NCI-H1092 (cell line): Measurements from ENCODE around the gene ADAMTSL5.
"Not testable (repeated sequence)": the region's sequence is repeated elsewhere in the genome, so short reads cannot be mapped to it uniquely, and the experiment has no call there.

Experiments used
- DNase-seq: peaks from one replicate; lab custom pipeline; 2025; lab: John Stamatoyannopoulos, UW

ADAMTSL5 gene

DNA sequence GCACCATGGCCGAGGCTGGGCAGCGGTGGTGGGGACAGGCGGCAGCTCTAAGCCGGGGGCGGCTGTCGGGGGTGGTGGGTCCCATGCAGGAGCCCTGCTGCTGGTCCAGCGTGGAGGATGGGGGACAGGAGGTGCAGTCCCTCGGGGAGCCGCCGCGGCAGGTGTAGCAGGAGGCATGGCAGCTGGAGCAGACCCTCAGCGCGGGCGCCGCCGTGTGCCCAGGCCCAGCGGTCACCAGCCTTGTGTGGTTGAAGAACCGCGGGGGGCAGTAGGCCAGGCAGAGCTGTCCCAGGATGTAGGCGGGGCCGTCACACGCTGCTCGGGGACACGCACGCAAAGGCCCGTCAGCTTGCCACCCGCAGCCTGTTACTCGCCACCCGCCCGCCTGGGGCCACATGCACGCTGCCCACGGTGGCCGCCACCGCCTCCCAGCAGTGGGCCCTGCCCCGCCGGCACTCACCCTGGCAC lies 30.9 kb downstream of the ADAMTSL5 start:
- no peak for DNase-seq

DNA sequence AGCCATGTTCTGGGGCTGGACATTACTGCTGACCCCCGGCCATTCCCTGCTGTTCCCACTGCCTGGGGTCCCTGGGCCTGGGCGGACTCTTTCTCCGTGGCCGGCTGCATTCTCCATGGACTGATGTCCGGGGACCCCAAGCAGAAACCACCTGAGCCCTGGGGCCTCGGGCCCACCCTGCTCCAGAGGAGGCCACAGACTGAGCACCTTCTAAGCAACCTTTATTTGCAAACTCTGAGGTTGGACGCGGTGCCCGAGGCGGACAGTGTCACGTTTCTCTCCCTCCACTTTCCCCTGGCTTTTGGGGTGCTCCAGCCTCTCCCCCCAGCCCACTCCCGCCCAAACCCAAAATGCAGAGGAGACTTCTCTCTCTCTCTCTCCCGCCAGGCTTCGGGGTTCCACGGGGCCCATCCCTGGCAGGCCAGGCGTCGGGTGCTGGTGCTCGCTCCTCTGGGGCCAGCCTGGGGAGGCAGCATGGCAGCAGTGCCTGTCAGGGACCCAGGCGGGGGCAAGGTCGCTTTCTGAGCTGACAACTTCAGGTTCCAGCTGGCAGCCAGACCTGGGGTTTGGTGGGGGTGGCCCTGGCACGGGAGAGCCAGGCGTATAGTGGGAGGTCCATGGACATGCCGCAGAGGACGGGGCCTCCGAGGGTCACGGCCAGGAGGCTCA lies 31.5 kb downstream of the ADAMTSL5 start:
- DNase-seq, result no peak

DNA sequence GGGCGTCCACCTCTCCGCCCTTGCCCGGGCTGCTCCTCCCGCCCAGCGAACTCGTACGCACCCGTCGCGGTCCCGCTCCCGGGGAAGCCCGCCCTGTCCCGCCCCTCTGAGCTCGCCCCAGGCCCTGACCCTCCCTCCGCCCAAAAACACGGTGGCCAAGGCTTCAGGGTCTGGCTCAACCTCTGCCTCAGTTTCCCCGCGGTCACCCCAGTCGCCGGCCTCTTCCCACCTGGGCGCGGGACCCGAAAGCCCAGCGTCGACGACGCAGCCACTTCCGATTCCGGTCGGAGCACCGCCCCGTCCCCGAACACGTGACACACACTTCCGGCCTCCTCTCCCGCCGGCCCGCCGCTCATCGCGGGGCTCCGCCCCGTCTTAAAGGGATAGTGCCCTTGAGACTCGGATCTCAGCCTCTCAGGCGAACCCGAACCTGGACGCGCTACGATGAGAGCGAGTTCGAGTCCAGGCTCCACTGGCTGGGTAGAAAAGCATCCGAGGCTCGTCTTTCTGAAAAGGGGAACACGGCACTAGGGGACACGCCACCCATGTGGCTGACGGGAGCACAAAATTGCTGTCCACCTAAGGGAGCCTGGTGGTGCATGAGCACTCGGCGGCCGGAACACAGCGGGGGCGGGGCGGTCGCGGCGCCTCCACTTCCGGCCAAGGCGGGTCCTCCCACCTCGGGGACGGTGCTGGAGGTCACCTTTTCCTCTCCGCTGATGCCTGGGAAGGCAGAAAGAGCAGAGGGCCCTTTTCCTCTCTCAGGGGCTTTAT lies 33.7 kb downstream of the ADAMTSL5 start, which contains the start of gene C19orf25:
C19orf25 (minus strand) TSS at position 282 of the 774 bp plus-strand sequence. CDS start 312 bp downstream, outside the sequence.
- DNase-seq, result peak; percentile 88

DNA sequence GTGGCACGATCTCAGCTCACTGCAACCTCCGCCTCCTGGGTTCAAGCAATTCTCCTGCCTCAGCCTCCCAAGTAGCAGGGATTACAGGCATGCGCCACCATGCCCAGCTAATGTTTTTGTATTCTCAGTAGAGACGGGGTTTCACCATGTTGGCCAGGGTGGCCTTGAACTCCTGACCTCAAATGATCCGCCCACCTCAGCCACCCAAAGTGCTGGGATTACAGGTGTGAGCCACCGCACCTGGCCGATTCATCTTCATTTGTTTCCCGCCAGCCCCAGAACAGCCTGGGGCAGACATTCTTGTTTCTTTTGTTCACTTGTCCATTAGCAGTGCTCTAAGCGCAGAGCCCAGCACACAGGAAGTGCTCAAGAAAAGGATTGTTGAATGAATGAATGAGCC lies 35.8 kb downstream of the ADAMTSL5 start:
- not testable (repeated sequence) for DNase-seq

DNA sequence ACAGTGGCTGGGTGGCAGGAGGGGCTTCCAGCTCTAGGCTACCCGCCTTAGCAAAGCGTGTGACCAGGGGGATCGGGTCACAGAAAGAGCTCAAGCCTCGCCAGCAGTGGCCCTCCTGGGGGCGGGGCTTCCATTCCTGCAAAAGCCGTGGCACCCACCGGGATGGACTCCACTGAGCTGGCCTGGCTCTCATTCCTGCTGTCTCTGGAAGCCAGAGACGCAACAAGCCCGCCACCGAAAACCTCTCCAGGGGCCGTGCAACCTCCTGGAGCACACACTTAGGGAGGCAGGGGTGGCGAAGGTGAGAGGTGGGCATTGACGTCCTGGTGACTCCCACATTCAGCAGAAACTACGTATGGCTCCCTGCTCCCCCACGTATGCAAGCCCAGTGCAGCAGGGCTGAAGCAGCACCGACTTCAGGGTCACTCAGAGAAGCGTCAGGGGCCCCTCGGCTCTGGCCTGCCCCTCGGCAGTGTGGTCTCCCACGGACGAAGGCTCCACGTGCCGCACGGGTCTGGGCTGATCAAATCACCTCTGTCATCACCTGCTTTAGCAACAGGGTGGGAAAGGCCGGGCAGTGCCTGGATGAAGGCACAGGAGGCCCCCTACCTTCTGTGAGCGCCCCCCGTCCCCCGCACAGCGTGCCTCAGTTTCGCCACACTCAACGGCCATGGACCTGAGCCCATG lies 36.9 kb downstream of the ADAMTSL5 start:
- DNase-seq, result no peak

DNA sequence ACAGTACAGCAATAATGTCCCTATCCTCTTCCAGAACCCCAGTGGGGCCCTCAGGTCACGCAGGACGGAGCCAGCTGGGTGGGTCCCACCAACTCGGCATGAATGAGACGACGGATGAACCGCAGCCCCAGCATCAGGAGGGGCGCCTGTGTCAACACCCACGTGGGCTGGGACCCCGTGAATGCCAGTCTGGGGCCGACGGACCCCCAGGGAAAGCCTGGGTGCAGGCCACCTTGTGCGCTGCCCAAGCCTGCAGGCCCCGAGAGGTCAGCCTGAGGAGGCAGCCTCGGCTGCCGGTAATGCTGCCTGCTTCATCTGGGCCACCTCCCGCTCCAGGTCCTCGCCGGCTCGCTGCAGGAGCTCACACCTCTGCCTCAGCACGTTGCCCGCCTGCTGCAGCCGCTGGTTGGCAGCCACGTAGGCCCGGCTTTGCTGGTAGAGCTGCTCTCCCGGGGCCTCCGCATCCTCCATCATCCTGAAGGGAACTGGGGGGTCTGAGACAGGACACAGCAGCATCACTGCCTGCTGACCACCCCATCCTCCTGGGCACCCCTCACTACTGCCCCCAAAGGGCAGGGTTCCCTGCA lies 38.0 kb downstream of the ADAMTSL5 start:
- no peak for DNase-seq

DNA sequence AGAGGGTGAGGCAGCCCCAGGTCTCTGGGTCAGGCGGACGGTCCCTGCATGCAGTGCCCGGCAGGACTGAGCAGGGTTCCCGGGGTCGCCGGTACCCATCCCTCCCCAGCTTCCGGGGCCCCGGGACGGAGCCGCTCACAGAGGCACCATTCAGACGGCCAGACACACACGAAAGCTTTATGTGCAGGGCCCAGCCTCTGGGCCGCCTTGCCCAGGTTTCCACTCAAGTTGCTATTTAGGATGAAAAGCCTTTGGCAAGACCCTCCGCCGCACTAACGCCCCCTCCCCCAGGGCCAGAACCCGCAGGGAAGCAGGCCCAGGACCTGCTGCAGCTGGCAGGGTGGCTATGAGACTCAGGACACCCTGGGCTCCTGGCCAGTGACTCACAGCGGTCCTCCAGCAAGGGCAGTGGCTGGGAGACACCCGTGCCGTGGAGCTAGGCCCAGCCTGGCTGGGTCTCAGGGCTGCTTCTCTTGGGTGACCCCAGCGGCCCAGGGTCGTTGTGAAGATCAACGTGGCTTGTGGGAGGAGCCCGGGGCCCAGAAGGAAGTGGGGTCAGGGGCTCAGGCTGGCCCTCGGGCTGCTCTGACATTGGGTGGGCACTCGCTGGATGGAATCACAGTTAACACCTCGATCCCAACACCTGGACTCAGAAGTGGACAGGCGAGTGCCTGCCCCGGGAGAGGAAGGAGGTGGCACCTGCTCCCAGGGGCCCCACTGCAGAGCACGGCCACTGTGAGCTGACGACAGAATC lies 38.6 kb downstream of the ADAMTSL5 start:
- no peak for DNase-seq

DNA sequence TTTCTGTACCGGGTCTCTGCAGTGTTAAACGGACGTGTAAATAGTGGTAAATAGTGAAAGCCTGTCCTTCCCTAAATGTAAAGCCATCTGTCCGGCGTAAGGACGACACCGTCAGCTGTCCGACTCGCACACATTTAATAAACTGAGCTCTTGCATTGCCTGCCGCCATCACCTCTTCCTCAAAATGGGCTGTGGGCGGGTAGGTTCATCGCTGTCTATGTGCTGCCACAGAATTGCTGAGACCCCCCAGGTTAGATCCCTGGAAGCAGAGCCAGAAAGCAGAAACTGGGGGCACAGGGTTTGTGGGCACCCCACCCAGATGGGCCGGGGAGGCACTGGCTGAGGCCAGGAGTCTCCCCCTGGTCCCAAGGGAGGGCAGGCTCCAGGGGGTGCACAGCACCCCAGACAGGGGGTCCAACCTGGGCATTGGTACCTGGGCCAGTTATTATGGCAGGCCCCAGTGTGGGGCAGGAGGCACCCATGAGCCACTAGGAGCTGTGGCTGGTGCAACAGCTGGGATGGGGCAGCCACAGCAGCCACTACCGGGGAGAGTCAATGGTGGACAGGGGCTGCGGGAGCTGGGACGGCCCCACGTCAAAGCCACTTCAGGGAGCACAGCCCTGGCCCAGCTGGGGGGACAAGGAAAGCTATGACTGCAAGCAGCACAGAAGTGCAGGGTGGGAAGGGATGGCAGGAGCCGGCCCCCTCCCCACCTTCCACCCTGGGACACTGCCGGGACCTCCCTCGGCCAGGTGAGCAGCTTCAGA lies 39.6 kb downstream of the ADAMTSL5 start:
- DNase-seq, result no peak

DNA sequence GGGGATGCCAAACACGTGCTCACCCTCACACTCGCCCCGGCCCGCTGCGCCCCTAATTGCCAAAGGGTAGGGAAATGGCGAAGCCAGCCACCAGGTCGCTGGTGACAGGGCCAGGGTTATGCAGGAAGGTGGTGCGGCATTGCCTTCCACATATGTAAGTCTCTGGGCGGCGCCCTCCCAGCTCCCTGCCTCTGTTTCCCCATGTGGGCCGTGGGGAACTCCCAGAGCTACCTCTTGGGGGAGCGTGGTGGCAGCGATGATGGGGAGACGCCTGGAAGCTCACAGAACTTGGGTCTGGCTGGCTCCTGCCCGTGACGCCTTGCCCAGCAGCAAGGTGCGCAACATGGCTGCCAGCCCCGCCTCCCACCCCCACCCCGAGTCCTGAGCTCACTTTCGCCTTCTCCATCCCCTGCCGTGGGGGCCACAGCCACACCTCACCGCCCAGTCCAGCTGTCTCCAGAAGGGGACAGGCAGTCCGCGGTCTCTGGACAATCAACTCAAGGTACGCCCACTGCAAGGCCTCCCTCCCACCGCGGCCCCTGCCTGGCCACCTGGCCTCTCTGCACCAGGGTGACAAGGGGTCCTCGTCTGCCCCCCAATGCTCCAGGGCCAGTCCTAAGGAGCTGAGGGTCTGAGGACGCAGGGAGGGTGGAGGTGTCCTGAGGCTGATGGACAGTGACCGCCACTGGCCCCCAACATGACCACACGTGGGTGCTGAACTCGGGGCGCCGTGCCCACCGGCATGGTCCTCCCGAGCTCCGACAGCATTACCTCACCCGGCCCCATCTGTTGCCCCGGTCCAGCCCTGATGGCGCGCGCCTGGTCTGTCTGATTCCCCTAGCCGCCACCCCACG lies 40.4 kb downstream of the ADAMTSL5 start:
- no peak for DNase-seq

DNA sequence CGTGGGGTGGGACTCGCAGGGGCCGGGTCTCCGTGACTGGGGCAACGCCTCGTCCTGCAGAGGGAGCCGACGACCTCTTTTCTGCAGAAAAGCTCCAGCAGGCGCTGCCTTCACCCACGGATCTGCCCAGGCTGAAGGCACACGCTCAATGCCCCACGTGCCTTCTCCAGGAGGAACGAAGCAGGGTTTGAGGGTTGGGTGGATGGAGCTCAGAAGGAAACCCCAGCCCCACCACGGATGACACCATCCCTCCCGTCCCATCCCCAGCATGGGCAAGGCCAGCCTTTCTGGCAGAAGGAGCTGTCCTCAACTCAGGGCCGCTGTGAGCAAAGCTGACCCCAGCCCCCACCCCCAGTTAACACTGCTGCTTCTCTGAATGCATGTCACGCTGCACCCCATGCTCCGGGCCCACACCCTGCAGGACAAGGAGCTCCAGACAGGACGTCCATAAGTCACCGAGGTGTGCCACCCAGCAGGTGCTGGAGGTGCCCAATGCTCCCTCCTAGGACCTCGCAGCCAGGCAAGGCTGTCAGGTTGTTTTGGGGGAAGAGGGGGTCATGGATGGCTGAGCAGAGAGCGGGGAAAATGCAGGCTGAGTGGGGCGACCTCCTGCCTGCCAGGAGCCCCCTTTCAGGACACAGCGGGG lies 41.2 kb downstream of the ADAMTSL5 start:
- DNase-seq, result no peak

DNA sequence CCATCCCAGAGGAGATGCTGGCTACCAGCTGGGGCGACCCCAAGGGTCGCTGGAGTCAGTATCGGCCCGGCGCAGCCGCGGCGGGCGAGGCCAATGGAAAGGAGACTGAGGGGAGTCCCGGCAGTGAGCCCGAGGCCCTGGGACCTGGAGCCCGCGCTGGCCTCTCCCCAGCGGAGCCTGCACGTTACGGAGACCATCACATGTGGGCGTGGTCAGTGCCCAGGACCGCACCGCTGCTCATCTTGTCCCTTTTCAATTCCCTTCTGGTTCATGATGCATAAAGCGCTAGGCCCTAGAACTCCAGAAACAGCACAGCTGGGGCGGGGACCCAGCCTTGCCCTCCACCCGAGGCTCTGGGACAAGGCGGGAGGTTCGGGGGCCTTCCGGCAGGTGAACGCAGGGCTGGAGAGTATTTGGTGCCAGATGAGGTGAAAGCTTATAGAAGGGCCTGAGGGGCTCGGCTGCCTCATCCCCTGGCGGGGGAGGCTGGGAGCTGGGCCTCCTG lies 41.8 kb downstream of the ADAMTSL5 start:
- no peak for DNase-seq

DNA sequence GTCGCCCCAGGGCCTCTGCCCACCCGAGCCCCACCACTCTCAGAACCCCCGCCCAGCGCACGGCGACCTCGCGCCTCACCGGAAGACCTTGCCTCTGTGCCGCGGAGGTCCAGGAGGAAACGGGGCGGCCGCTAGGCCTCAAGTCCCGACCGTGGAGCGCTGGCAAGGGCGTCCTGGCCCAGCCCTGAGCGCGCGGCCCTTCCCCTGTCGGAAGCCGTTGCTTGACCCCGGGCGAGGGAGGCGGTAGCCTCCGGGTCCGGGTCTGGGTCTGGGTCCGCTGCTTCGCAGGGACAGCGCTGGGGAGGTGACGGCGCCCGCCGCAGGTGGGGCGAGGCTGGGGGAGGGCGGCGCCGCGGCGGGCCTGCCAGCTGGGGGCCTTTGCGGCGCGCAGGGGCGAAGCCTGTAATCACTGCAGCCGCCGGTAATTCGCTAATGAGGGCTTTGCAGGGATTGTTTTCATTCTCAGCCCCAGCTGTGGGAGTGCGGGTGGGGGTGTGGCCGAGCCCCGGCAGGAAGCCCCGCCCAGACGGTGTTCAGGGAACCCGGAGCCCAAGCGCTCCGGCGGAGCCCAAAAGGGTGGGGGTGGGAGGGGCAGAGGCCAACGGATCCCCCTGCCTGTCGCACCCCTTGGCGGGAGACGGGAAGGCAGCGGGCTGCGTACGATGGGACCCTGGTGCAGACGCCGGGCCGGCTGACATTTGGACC lies 42.4 kb downstream of the ADAMTSL5 start:
- no peak for DNase-seq

DNA sequence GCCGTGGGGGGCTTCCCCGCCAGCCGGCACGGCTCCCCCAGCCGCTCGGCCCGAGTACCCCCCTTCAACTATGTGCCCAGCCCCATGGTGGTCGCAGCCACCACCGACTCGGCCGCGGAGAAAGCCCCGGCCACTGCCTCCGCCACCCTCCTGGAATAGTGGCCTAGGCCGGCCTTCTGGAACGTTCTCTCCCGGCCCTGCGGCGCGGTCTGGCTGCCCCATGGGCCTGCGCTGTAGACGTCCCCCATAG lies 42.8 kb downstream of the ADAMTSL5 start:
- no peak for DNase-seq

DNA sequence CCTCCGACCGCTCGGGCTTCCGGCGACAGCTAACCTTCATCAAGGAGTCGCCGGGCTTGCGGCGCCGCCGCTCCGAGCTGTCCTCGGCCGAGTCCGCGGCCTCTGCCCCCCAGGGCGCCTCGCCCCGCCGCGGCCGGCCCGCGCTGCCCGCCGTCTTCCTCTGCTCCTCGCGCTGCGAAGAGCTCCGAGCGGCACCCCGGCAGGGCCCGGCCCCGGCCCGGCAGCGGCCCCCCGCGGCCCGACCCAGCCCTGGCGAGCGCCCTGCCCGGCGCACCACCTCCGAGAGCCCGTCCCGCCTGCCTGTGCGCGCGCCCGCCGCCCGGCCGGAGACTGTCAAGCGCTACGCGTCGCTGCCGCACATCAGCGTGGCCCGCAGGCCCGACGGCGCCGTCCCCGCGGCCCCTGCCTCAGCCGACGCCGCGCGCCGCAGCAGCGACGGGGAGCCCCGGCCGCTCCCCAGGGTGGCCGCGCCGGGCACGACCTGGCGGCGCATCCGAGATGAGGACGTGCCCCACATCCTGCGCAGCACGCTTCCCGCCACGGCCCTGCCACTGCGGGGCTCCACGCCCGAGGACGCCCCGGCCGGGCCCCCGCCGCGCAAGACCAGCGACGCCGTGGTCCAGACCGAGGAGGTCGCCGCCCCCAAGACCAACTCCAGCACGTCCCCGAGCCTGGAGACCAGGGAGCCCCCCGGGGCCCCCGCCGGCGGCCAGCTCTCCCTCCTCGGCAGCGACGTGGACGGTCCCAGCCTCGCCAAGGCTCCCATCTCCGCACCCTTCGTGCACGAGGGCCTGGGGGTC lies 43.4 kb downstream of the ADAMTSL5 start:
- no peak for DNase-seq

DNA sequence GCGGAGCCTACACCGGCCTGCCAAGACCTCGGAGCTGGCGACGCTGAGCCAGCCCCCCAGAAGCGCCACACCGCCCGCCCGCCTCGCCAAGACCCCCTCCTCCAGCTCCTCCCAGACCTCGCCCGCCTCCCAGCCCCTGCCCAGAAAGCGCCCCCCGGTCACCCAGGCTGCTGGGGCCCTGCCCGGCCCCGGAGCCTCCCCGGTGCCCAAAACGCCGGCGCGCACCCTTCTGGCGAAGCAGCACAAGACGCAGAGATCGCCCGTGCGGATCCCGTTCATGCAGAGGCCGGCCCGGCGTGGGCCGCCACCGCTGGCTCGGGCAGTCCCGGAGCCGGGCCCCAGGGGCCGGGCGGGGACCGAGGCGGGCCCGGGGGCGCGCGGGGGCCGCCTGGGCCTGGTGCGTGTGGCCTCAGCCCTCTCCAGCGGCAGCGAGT lies 44.0 kb downstream of the ADAMTSL5 start:
- DNase-seq, result no peak

DNA sequence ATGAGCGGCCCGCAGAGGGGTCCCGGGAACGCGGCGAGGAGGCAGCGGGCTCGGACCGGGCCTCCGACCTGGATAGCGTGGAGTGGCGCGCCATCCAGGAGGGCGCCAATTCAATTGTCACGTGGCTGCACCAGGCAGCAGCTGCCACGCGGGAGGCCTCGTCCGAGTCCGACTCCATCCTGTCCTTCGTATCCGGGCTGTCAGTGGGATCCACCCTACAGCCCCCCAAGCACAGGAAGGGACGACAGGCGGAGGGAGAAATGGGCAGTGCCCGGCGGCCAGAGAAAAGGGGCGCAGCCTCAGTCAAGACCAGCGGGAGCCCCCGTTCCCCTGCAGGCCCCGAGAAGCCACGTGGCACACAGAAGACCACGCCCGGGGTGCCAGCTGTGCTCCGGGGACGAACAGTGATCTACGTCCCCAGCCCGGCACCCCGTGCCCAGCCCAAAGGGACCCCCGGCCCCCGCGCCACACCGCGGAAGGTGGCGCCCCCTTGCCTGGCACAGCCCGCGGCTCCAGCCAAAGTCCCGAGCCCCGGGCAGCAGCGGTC lies 44.5 kb downstream of the ADAMTSL5 start:
- no peak for DNase-seq

DNA sequence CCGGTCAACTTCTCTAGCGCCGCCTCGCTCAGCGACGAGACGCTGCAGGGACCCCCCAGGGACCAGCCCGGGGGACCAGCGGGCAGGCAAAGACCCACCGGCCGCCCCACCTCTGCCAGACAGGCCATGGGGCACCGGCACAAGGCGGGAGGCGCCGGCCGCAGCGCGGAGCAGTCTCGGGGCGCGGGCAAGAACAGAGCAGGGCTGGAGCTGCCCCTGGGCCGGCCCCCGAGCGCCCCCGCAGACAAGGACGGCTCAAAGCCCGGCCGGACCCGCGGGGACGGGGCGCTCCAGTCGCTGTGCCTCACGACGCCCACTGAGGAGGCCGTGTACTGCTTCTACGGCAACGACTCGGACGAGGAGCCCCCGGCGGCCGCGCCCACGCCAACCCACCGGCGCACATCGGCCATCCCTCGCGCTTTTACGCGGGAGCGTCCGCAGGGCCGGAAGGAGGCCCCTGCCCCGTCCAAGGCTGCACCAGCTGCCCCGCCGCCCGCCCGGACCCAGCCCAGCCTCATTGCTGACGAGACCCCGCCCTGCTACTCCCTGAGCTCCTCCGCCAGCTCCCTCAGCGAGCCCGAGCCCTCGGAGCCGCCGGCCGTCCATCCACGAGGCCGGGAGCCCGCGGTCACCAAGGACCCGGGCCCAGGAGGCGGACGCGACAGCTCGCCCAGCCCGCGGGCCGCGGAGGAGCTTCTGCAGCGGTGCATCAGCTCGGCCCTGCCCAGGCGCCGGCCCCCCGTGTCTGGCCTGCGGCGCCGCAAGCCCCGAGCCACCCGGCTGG lies 45.1 kb downstream of the ADAMTSL5 start:
- no peak for DNase-seq
